H7 (cell line): ENCODE measurements around the gene CASP4. TPM values are rescaled to one million over a fixed set of nuclear protein-coding genes. Genes with fewer than 3 reads are reported as not detected.
A peak's percentile ranks its signal among the peaks of the same experiment; 100 is the strongest.
"Not testable (repeated sequence)": the region's sequence is repeated elsewhere in the genome, so short reads cannot be mapped to it uniquely, and the experiment has no call there.

Experiments
- DNase-seq: peaks from one replicate; pipeline ENCODE4 v3.0.0; 2012
- H3K27me3 ChIP-seq: 2 replicates; pipeline ENCODE4 v1.6.0; 2011; ENCODE audit warnings: mild to moderate bottlenecking, low read length; ENCODE audit not compliant: control insufficient read depth, insufficient read depth
- H3K36me3 ChIP-seq: replicated peaks from 2 replicates; pipeline ENCODE4 v1.5.1; 2011; ENCODE audit warnings: low read length; ENCODE audit not compliant: control insufficient read depth, insufficient read depth
- H3K4me3 ChIP-seq: 2 replicates; pipeline ENCODE4 v1.5.1; 2011; ENCODE audit warnings: low read depth, mild to moderate bottlenecking, control low read depth, low read length, moderate library complexity; ENCODE audit not compliant: insufficient read depth
- total RNA-seq: library from RNA; depleted of rRNA; stranded (reverse); fragments of >200 nt; shearing (Covaris generic); gene quantifications from 2 replicates; pipeline ENCODE4 v1.2.3, GENCODE V29; 2014; rRNA removed

The CASP4 gene
- not detected in 2 replicates for total RNA-seq

DNA sequence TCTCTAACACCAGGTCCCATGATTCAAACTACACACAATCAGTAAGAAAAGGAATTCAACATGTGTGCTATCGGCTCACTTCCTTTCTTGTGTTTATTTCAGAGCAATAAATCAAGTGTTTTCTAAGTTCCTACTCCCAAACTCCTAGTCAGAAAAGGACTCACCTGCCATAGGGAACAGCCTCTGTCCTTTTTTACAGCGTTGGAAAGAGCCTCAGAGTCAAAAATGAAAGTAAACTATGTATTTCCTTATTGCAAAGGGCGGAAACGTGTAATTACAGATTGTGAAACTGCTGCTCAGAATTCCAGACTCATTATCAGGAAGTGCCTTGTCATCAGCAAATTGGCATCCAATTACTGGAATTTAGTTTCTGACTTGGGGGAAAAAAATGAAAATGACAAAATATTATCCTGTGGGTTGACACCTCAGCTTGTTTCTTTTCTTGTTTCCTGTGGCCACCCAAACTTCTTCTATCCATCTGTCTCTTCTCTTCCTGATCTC, at the start of gene CASP4:
TSS of gene CASP4 (minus strand) at position 220 of the 501 bp plus-strand sequence. CDS start at position 171, 49 bp downstream.
- no peak for DNase-seq
- Histone ChIP-seq H3K36me3 (no peaks in the 10 kb centered on the region), H3K27me3 (no peaks in the 10 kb centered on the region), H3K4me3 (no peak within 1 kb of the TSS)

DNA sequence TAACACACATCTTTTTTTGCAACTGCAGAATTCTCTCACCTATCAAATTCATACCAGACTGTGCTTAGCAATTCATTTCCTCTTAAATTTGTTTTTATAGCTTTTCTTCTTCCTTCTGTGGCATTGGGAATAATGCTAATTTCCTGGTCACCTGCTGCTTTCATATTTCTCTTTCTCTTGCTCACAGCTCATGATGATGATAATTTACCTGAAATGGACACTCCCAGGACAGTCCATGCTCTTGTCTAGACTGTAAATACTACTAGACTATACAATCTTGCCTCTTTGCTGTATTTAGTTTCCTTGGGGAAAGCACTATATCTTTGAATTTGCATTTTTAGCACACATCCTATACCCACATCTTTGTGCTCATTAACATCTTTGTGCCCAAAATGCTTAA, 39.1 kb upstream of the CASP4 start:
- Histone ChIP-seq H3K27me3 (no peaks in the 10 kb centered on the region), H3K4me3 (no peak overlapping the region), H3K36me3 (no peaks in the 10 kb centered on the region)
- DNase-seq = no peak

GRCh38 chr11:105005451-105005845, 37.1 kb upstream of the CASP4 start:
- DNase-seq = no peak
- Histone ChIP-seq H3K36me3 (no peaks in the 10 kb centered on the region), H3K4me3 (no peak overlapping the region), H3K27me3 (no peaks in the 10 kb centered on the region)

DNA sequence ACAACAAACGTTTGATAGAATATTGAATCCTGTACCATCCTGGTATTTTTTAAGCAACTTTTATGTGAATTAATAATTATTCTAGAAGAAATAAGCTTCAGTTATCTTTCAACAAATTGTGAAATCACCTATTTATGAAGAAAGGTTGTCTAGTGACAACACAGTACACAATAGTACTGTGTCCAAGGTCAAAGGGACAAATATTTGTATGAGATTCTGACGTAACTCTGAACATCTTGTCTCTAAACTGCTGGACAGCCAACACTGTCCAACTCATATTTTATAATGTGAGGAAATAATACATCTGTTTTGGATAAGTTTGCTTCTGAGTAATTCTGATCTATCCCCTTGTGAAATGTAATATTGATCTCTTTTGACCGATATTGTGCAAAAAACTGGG, 35.6 kb upstream of the CASP4 start:
- no peaks in the 10 kb centered on the region for H3K27me3 ChIP-seq
- DNase-seq = no peak
- no peaks in the 10 kb centered on the region for H3K36me3 ChIP-seq
- no peak overlapping the region for H3K4me3 ChIP-seq

DNA sequence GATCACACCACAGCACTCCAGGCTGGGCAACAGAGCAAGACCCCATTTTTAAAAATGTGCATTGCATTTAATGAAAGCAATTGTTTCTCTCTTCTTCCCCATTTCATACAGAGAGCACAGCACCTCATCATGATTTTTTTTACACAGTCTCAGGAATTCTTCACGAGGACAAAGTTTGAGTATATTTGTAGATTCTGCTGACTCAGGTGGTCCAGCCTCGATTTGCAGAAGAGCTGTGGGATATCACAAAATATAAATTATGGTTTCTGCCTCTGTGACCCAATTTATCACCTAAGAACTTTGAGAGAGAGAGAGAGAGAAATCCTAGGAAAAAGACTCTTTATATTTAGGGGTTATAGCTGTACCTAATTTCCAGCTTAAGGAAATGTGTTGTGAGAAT, 34.8 kb upstream of the CASP4 start:
- no peaks in the 10 kb centered on the region for H3K27me3 ChIP-seq
- no peak for DNase-seq
- no peaks in the 10 kb centered on the region for H3K36me3 ChIP-seq
- H3K4me3 ChIP-seq = no peak overlapping the region

GRCh38 chr11:105000797-105001196, 32.4 kb upstream of the CASP4 start:
- DNase-seq = peak; percentile 3
- H3K27me3 ChIP-seq = no peaks in the 10 kb centered on the region
- H3K36me3 ChIP-seq = no peaks in the 10 kb centered on the region
- H3K4me3 ChIP-seq = no peak overlapping the region

GRCh38 chr11:105000167-105000566, 31.8 kb upstream of the CASP4 start:
- no peaks in the 10 kb centered on the region for H3K36me3 ChIP-seq
- DNase-seq = no peak
- no peaks in the 10 kb centered on the region for H3K27me3 ChIP-seq
- no peak overlapping the region for H3K4me3 ChIP-seq

GRCh38 chr11:104999721-105000120, 31.3 kb upstream of the CASP4 start:
- H3K4me3 ChIP-seq = no peak overlapping the region
- H3K27me3 ChIP-seq = no peaks in the 10 kb centered on the region
- no peaks in the 10 kb centered on the region for H3K36me3 ChIP-seq
- no peak for DNase-seq

DNA sequence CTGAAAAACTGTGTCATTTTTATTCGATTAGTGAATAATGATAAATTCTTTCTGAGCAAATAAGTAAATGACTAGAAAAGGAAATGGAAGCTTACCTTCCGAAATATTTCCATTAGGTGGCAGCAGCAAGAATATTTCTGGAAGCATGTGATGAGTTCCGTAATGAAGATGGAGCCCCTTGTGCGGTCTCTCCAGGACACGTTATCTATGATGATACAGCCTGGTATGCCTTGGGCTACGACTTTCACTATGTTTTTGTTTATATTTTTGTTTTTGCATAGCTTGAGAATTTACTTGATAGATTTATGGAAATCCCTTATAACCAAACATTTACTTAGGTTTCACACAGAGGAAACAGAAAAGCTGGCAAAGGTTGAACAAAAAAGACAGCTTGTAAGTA, 28.9 kb upstream of the CASP4 start:
- Histone ChIP-seq H3K4me3 (no peak overlapping the region), H3K27me3 (no peaks in the 10 kb centered on the region), H3K36me3 (no peaks in the 10 kb centered on the region)
- DNase-seq = no peak

- Histone ChIP-seq H3K27me3 (no peaks in the 10 kb centered on the region), H3K4me3 (no peak overlapping the region), H3K36me3 (no peaks in the 10 kb centered on the region)
- DNase-seq = no peak
Observed at GRCh38 chr11:104995001-104995408, 26.6 kb upstream of the CASP4 start.

DNA sequence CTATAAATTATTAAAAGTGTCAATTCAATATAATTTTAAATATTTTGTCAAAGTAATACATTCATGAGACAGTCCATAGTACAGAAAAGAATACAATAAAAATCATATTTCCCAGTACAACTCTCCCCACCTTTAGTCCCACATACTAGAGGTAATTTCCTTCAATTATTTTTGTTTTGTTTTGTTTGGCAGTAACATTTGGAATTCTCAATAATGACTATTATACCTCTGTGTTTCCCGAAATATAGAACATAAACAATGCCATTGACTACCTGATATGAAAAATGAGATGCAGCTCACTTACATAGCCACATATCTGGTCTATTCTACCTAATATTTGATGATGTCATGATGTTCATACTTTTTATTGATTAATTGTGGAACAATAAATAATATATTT, 24.4 kb upstream of the CASP4 start:
- no peaks in the 10 kb centered on the region for H3K36me3 ChIP-seq
- H3K4me3 ChIP-seq = no peak overlapping the region
- DNase-seq = no peak
- H3K27me3 ChIP-seq = no peaks in the 10 kb centered on the region

GRCh38 chr11:104991994-104992393, 23.6 kb upstream of the CASP4 start:
- DNase-seq = no peak
- Histone ChIP-seq H3K4me3 (no peak overlapping the region), H3K36me3 (no peaks in the 10 kb centered on the region), H3K27me3 (no peaks in the 10 kb centered on the region)

DNA sequence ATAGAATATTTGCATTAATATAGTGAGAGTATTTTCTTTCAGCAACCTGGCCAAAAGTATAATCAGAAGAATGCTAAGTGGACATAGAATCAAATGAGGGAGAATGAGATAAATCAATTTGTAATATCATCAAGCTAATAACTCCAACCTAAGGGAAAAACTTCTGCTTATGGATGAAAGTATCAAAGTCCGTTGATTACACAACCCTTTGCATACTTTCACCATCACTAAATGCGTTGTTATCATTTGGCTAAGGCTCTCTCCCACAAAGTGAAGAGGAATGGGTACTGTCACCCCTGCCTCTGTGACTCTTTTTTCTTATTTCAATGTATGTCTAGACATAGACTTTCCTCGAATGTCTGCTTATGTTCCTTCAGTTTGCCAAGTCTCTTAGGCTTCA, 16.4 kb upstream of the CASP4 start:
- Histone ChIP-seq H3K36me3 (no peaks in the 10 kb centered on the region), H3K4me3 (no peak overlapping the region), H3K27me3 (no peaks in the 10 kb centered on the region)
- no peak for DNase-seq

GRCh38 chr11:104979839-104980238, 11.5 kb upstream of the CASP4 start:
- DNase-seq = no peak
- Histone ChIP-seq H3K27me3 (no peaks in the 10 kb centered on the region), H3K4me3 (no peak overlapping the region), H3K36me3 (no peaks in the 10 kb centered on the region)

GRCh38 chr11:104973616-104974015, 5.2 kb upstream of the CASP4 start:
- H3K27me3 ChIP-seq = no peaks in the 10 kb centered on the region
- no peak overlapping the region for H3K4me3 ChIP-seq
- no peaks in the 10 kb centered on the region for H3K36me3 ChIP-seq
- no peak for DNase-seq

DNA sequence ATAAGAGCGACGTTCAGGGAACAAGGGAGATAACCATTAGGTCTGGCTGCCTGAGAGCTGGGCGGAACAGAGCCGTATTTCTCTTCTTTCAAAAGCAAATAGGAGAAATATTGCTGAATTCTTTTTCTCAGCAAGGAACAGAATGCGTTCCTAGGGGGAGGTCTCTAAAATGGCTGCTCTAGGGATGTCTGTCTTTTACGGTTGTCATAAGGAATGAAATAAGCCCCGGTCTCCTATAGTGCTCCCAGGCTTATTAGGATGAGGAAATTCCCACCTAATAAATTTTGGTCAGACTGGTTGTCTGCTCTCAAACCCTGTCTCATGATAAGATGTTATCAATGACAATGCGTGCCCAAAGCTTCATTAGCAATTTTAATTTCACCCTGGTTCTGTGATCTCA, 4.5 kb upstream of the CASP4 start:
- not testable (repeated sequence) for H3K4me3 ChIP-seq, DNase-seq, H3K27me3 ChIP-seq, H3K36me3 ChIP-seq
